ENCODE results near the gene KCTD10.

DNA sequence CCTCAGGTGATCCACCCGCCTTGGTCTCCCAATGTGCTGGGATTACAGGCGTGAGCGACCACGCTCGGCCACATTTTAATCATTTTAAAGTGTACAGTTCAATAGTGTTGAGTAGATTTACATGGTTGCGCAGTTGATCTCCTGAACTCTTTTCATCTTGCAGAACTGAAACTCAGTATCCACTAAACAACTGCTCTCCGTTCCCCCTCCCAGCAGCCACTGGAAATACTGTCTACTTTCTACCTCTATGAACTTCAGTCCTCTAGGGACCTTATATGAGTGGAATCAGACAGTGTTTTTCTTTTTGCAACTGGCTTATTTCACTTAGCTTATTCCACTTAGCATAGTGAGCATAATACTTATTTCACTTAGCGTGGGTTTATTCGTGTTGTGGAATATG, 53.7 kb downstream of the KCTD10 start:
- no peak for TF ChIP-seq EZH2 (IDR thresholded peaks at IDR 0.05; ENCODE audit: low read depth)
- TF ChIP-seq, protein P1, sequence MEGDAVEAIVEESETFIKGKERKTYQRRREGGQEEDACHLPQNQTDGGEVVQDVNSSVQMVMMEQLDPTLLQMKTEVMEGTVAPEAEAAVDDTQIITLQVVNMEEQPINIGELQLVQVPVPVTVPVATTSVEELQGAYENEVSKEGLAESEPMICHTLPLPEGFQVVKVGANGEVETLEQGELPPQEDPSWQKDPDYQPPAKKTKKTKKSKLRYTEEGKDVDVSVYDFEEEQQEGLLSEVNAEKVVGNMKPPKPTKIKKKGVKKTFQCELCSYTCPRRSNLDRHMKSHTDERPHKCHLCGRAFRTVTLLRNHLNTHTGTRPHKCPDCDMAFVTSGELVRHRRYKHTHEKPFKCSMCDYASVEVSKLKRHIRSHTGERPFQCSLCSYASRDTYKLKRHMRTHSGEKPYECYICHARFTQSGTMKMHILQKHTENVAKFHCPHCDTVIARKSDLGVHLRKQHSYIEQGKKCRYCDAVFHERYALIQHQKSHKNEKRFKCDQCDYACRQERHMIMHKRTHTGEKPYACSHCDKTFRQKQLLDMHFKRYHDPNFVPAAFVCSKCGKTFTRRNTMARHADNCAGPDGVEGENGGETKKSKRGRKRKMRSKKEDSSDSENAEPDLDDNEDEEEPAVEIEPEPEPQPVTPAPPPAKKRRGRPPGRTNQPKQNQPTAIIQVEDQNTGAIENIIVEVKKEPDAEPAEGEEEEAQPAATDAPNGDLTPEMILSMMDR (conservative IDR thresholded peaks at IDR 0.05), result no peak

Data from PC-9 (cell line).